ENCODE data around the gene SELENOO.

The SELENOO gene

DNA sequence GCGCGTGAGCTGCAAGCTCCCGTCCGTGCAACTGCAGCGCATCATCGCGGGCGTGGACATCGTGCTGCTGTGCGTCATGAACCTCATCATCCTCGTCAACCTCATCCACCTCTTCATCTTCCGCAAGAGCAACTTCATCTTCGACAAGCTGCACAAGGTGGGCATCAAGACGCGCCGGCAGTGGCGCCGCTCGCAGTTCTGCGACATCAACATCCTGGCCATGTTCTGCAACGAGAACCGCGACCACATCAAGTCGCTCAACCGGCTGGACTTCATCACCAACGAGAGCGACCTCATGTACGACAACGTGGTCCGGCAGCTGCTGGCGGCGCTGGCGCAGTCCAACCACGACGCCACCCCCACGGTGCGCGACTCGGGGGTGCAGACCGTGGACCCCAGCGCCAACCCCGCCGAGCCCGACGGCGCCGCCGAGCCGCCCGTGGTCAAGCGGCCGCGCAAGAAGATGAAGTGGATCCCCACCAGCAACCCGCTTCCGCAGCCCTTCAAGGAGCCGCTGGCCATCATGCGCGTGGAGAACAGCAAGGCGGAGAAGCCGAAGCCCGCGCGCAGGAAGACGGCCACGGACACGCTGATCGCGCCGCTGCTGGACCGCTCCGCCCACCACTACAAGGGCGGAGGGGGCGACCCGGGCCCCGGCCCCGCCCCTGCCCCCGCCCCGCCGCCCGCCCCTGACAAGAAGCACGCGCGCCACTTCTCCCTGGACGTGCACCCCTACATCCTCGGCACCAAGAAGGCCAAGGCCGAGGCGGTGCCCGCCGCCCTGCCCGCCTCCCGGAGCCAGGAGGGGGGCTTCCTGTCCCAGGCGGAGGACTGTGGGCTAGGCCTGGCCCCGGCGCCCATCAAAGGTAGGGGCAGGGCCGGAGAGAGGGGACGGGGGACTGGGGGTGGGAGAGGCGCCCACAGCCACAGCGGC, 23.0 kb upstream of the SELENOO start:
- no peak for FAIRE-seq
- DNase-seq (ENCODE audit: insufficient read length, low spot score) = no peak
- no peak for TF ChIP-seq TAF1 (IDR thresholded peaks at IDR 0.05; ENCODE audit: low read depth, low read length)
- TF ChIP-seq POLR2A (IDR thresholded peaks at IDR 0.05; ENCODE audit: low read depth, low read length) = no peak
- TF ChIP-seq POLR2AphosphoS5 (IDR thresholded peaks at IDR 0.05; ENCODE audit: low read depth, low read length) = no peak
- TF ChIP-seq PAX5 (IDR thresholded peaks at IDR 0.05; ENCODE audit: insufficient read depth, low read length, severe bottlenecking) = no peak
- TF ChIP-seq POU2F2 (IDR thresholded peaks at IDR 0.05; ENCODE audit: low read depth, low read length) = no peak
- TF ChIP-seq SPI1 (IDR thresholded peaks at IDR 0.05; ENCODE audit: low read depth, low read length) = no peak

DNA sequence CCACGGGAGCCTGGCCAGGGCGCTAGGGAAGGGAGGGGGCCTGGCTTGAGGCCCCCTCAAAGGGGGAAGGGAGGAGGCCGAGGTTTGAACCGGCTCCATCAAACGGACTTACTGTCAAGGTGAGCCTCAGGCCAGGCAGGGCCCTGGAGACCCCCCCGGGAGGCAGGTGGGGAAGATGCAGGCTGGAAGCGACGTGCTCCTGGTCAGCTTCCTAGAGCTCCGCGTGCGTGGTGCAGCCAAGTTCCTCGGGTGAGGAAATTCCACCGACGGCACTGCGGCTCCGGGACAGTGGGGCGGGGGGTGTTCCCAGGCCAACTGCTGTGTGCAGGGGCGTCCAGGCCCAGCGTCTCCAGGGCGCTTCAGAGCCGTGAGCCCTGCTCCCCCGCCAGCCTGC, 22.3 kb upstream of the SELENOO start:
- FAIRE-seq (no peak), DNase-seq (ENCODE audit: insufficient read length, low spot score) (no peak)
- TF ChIP-seq POLR2A (IDR thresholded peaks at IDR 0.05; ENCODE audit: low read depth, low read length) (no peak), POLR2AphosphoS5 (IDR thresholded peaks at IDR 0.05; ENCODE audit: low read depth, low read length) (no peak), POU2F2 (IDR thresholded peaks at IDR 0.05; ENCODE audit: low read depth, low read length) (no peak), PAX5 (IDR thresholded peaks at IDR 0.05; ENCODE audit: insufficient read depth, low read length, severe bottlenecking) (no peak), SPI1 (IDR thresholded peaks at IDR 0.05; ENCODE audit: low read depth, low read length) (no peak), TAF1 (IDR thresholded peaks at IDR 0.05; ENCODE audit: low read depth, low read length) (no peak)

DNA sequence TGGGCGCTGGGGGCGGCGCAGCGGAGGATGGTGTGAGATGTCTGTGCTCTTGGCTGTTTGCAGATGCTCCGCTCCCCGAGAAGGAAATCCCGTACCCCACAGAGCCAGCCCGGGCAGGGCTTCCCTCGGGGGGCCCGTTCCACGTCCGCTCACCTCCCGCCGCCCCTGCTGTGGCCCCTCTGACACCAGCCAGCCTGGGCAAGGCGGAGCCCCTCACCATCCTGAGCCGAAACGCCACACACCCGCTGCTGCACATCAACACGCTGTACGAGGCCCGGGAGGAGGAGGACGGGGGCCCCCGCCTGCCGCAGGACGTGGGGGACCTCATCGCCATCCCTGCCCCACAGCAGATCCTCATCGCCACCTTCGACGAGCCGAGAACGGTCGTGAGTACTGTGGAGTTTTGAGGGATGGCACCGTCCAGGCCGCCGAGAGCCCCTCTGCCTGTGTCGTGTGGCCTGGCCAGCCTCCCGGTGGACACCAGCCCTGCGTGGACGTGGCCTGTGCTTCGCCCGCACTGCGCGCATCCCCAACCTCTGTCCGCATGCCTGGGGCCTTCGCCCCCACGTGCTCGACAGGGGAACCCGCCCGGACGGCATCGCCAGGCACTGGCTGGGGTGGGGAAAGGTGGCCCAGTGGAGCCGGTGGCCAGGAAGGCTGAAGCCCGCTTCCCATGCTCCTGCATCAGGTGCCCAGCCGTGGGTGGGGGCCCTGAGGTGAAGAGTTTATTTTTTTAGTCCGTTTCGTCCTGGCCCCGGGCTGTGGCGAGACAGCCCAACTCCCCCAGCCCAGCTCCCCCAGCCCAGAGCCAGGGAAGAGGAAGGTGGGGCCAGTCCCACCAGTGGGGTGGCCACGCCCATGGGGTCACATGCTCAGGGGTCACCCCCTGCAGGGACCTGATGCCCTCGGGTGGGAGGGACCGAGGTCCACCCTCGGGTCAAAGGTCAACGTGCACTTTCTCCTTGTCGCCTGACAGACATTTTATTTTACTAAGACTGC, 21.6 kb upstream of the SELENOO start:
- DNase-seq (ENCODE audit: insufficient read length, low spot score) (no peak), FAIRE-seq (no peak)
- TF ChIP-seq POLR2A (IDR thresholded peaks at IDR 0.05; ENCODE audit: low read depth, low read length) = no peak
- TF ChIP-seq POLR2AphosphoS5 (IDR thresholded peaks at IDR 0.05; ENCODE audit: low read depth, low read length) = no peak
- no peak for TF ChIP-seq POU2F2 (IDR thresholded peaks at IDR 0.05; ENCODE audit: low read depth, low read length)
- no peak for TF ChIP-seq SPI1 (IDR thresholded peaks at IDR 0.05; ENCODE audit: low read depth, low read length)
- TF ChIP-seq TAF1 (IDR thresholded peaks at IDR 0.05; ENCODE audit: low read depth, low read length) = no peak
- TF ChIP-seq PAX5 (IDR thresholded peaks at IDR 0.05; ENCODE audit: insufficient read depth, low read length, severe bottlenecking) = no peak

DNA sequence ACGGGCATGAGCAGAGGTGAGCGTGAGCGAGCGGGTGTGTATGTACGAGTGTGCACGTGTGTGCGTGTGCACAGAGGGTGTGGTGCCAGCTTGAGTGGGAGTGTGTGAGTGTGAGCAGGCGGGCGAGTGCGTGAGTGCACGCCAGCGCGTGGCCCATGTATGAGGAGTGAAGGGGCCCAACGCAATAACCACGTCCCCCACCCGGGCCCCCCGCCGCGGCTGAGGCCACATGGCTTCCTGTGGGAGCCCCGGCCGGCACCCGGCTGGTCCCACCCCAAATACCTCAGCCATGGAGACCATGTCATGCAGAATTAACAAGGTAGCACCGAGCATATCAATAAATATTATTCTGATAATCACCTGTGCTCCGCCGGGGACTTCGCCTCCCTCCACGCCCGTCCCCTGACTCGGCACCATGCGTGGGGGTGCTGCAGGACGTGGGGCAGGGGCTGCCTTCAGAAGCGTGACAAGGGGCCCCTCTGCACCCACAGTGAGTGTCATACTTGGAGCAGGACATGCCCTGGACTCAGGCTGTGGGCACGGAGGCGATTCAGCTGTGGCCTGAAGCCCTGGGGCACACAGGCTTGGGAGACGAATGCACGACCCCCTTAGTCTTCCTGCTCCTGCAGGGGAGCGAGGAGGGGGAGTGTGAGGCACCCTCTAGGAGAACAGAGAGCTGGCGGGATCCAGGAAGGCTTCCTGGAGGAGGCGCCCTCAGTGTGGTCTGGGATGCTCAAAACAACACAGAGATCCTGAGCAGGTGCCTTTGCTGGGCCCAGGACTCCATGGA, 20.7 kb upstream of the SELENOO start:
- no peak for DNase-seq (ENCODE audit: insufficient read length, low spot score)
- TF ChIP-seq POLR2AphosphoS5 (IDR thresholded peaks at IDR 0.05; ENCODE audit: low read depth, low read length) = no peak
- TF ChIP-seq POU2F2 (IDR thresholded peaks at IDR 0.05; ENCODE audit: low read depth, low read length) = no peak
- TF ChIP-seq TAF1 (IDR thresholded peaks at IDR 0.05; ENCODE audit: low read depth, low read length) = no peak
- no peak for TF ChIP-seq PAX5 (IDR thresholded peaks at IDR 0.05; ENCODE audit: insufficient read depth, low read length, severe bottlenecking)
- no peak for TF ChIP-seq POLR2A (IDR thresholded peaks at IDR 0.05; ENCODE audit: low read depth, low read length)
- TF ChIP-seq SPI1 (IDR thresholded peaks at IDR 0.05; ENCODE audit: low read depth, low read length) = no peak
- peak; percentile 67 for FAIRE-seq

DNA sequence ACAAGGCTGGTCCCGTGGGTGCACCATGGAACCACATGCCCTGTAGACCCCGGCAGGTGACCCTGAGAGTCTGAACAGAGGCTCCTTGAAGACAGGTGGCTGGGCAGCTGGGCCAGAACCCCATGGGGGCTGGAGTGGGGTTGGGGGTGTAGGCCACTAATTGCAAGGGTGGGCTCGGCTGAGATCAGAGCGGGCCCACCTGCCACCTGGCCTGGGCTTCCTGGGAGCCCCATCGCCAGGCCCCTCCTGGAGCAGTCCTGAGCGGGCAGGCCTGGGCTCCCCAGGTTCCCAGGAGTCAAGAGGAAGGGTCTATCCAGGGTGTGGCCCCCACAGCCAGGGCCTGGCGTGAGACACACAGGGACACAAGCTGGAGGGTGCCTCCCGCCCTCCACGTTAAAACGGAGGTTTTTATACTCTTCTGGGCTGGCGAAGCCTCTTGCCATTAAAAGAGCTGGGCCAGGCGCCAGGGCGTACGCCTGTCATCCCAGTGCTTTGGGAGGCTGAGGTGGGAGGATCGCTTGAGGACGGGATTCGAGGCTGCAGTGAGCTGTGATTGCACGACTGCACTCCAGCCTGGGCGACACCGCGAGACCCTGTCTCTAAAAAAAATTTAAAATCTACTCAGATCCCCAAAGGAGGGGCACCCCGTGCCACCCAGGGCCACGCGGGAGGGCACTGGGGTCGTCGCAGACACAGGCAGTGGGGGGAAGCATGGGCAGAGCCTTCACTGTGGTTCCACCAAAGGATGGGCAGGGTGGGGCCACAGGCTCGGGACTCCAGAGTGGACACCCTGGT, 19.9 kb upstream of the SELENOO start:
- no peak for TF ChIP-seq TAF1 (IDR thresholded peaks at IDR 0.05; ENCODE audit: low read depth, low read length)
- TF ChIP-seq POLR2AphosphoS5 (IDR thresholded peaks at IDR 0.05; ENCODE audit: low read depth, low read length) = no peak
- no peak for TF ChIP-seq POLR2A (IDR thresholded peaks at IDR 0.05; ENCODE audit: low read depth, low read length)
- no peak for TF ChIP-seq POU2F2 (IDR thresholded peaks at IDR 0.05; ENCODE audit: low read depth, low read length)
- FAIRE-seq (no peak), DNase-seq (ENCODE audit: insufficient read length, low spot score) (no peak)

DNA sequence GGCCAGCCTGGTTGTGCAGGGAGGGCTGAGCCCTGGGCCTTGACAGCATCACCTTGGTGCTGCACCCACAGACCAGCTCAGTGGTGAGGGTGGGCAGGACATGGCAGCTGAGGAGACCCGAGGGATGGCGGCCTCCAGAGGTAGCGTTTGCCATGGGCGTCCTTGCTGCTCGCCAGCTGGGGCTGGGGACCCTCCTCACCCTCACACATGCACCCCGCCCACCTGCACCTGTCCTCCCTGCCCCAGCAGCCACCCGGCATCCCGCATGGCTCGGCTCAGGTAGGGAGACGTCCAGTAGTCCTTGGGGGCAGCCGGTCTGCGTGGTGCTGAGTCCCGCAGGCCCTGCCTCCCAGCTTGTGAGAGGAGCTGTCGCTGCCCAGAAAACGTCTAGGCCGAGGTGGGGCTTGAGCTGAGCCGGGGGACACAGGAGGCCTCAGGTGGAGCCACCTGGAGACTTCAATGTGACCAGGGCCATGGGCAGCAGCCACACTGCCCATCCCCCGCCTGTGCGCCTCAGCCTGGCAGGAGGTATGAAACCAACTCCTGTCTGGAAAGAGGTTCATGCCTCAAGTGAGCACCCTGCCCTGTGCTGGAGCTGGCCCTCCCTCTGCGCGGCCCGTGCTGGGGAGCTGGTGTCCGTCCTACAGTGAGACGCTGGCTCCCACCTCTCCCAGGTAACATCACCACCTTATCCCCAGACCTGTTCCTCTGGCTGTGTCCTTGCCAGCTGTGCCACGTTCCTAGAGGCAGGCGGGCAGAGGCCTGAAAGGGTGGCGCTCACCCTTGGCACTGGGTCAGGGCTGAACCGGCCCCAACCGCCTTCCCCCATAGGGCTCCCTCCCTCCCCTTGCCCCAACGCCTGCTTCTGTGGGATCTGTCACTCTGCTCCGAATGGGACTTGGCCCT, 18.4 kb upstream of the SELENOO start:
- FAIRE-seq = no peak

More for the DNA sequence above, 18.4 kb upstream of the SELENOO start:
- TF ChIP-seq SPI1 (IDR thresholded peaks at IDR 0.05; ENCODE audit: low read depth, low read length) (no peak), TAF1 (IDR thresholded peaks at IDR 0.05; ENCODE audit: low read depth, low read length) (no peak), POLR2AphosphoS5 (IDR thresholded peaks at IDR 0.05; ENCODE audit: low read depth, low read length) (no peak), PAX5 (IDR thresholded peaks at IDR 0.05; ENCODE audit: insufficient read depth, low read length, severe bottlenecking) (no peak), POU2F2 (IDR thresholded peaks at IDR 0.05; ENCODE audit: low read depth, low read length) (no peak), POLR2A (IDR thresholded peaks at IDR 0.05; ENCODE audit: low read depth, low read length) (no peak)
- no peak for DNase-seq (ENCODE audit: insufficient read length, low spot score)
